ENCODE measurements around the gene ZNF605.
A peak's percentile ranks its signal among the peaks of the same experiment; 100 is the strongest.
"Not testable (repeated sequence)": the region's sequence is repeated elsewhere in the genome, so short reads cannot be mapped to it uniquely, and the experiment has no call there.

The ZNF605 gene

GRCh38 chr12:132956011-132956788, at the start of gene ZNF605:
TSS of gene ZNF605 (minus strand) at chr12:132956306. CDS start at chr12:132945635, 10,671 bp downstream.
- peak; percentile 62 for DNase-seq

DNA sequence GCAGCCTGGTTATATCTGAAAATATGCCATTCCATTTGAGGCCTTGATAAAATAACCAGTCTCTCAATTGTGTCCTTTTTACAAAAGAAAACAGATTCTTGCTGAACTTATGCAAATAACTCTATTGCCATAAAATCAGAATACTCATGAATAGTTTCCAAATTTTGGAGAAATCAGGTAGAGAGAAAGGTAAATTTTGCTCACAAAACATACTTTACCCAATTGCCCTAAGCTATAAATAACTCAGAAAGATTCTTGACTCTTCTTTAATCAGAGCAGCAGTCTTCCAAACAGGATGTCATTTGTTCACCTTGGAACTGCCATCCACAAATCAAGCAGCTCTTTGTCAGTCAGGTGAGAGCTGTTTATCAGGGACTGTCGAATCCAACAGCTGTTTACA, 42.6 kb upstream of the ZNF605 start:
- DNase-seq = no peak

GRCh38 chr12:132986885-132987225, 30.7 kb upstream of the ZNF605 start:
- no peak for DNase-seq

GRCh38 chr12:132986001-132986884, 30.1 kb upstream of the ZNF605 start, which contains the start of gene ZNF26:
TSS of gene ZNF26 (plus strand) at chr12:132986367. CDS start at chr12:132986841, 474 bp downstream.
- peak; percentile 87 for DNase-seq

DNA sequence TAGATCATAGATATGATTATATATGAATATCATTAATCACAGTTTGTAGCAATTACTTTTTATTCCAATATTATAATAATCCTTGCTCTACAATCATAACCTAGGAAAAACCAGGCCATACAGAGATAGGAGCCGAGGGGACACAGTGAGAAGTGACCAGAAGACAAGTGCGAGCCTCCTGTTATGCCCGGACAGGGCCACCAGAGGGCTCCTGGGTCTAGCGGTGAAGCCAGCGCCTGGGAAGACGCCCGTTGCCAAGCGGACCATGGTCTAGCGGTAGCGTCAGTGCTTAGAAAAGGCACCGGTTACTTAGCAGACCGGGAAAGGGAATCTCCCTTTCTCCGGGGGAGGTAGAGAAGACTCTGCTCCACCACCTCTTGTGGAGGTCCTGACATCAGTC, 20.8 kb upstream of the ZNF605 start:
- not testable (repeated sequence) for DNase-seq

GRCh38 chr12:132972374-132972773, 16.3 kb upstream of the ZNF605 start:
- no peak for DNase-seq

DNA sequence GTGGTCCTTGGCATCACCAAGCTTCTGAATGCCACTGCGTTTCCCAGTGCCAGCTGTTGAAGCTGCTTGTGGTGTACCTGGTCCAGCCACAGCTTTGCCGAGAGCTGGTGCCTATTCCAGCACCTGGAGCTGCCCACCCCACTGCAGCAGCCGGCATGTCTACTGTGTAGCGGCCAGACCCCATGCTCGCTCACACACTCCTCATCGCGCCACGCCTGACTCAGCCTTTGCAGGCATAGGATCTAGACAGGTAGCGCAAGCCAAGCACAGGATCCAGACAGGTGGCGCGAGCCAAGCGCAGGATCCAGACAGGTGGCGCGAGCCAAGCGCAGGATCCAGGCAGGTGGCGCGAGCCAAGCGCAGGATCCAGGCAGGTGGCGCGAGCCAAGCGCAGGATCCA, 11.6 kb upstream of the ZNF605 start:
- no peak for DNase-seq

- no peak for DNase-seq
These were observed 10.7 kb upstream of the ZNF605 start for GRCh38 chr12:132966676-132967415.

DNA sequence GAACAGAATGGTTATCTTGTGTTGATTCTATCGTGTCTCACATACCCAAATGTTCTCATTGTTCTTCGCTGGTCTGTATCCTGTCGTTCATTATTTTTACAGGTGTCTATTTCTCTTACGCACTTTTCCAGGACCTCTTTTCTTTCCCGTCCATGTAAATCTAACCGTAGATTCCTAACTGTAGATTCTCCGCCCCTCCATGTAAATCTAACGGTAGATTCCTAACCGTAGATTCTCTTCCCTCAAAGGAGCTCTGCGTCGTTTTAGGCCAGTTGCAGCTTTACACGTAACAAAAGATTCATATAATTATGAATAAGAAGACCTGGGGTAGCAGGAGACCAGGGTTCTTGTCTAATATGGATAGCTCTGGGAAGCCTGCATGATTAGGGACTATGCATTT, 9.7 kb upstream of the ZNF605 start:
- no peak for DNase-seq

GRCh38 chr12:132963947-132964346, 7.8 kb upstream of the ZNF605 start:
- DNase-seq = not testable (repeated sequence)

GRCh38 chr12:132961790-132962189, 5.7 kb upstream of the ZNF605 start:
- DNase-seq = not testable (repeated sequence)

- no peak for DNase-seq
These were observed 754 bp downstream of the ZNF605 start for GRCh38 chr12:132955094-132956010.

- DNase-seq = no peak
These were observed 1.5 kb downstream of the ZNF605 start for GRCh38 chr12:132954471-132955048.

GRCh38 chr12:132953771-132954170, 2.3 kb downstream of the ZNF605 start:
- no peak for DNase-seq

DNA sequence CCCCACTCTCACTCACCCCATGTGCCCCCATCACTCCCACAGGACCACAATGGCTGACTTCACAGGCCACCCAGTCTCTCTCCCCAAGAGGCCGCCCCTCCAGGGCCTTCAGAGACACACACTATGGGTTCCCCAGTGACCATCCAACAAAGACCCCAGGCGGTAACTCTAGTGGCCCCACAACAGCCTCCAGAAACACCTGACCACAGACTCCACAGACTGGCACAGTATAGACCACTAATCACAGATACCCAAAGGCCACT, 3.0 kb downstream of the ZNF605 start:
- no peak for DNase-seq

GRCh38 chr12:132952371-132953162, 3.5 kb downstream of the ZNF605 start:
- no peak for DNase-seq

- no peak for DNase-seq
These were observed 4.5 kb downstream of the ZNF605 start for GRCh38 chr12:132951649-132952048.

DNA sequence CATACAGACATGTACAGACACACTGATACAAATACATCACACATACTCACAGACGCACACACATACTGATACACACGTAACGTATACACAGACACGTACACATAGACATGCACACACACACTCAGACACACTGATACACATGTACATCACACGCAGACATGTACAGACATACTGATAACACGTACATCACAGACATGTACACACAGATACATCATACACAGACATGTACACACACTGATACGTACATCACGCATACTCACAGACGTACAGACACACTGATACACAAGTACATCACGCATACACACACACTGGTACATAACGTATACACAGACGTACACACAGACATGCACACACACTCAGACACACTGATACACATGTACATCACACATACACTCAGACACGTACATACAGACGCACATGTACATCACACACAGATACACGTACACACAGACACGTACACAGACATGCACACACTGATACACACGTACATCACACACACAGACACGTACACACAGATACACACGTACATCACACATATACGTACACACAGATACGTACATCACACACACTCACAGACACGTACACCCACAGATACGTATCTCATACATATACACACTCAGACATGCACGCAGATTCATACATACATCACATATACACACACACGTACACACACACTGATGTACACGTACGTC, 5.1 kb downstream of the ZNF605 start:
- DNase-seq = no peak

GRCh38 chr12:132949936-132950837, 5.9 kb downstream of the ZNF605 start:
- DNase-seq = no peak

All from NCI-H2107 (cell line).